Ecto neural progenitor cell (in vitro differentiated cells): ENCODE results near the gene INPP4B.

ENCODE experiments used
- DNase-seq: peaks from one replicate; pipeline ENCODE4 v3.0.0-alpha.2; 2018; ENCODE audit warnings: low spot score

Gene INPP4B

GRCh38 chr4:142572071-142572470, 274.0 kb downstream of the INPP4B start:
- DNase-seq, result no peak

- no peak for DNase-seq
Observed at GRCh38 chr4:142567620-142568451, 278.3 kb downstream of the INPP4B start.

GRCh38 chr4:142567199-142567598, 278.9 kb downstream of the INPP4B start:
- peak; percentile 49 for DNase-seq

GRCh38 chr4:142566777-142567176, 279.3 kb downstream of the INPP4B start:
- no peak for DNase-seq

GRCh38 chr4:142566243-142566642, 279.9 kb downstream of the INPP4B start:
- no peak for DNase-seq

GRCh38 chr4:142565771-142566170, 280.3 kb downstream of the INPP4B start:
- no peak for DNase-seq

GRCh38 chr4:142563682-142564291, 282.3 kb downstream of the INPP4B start:
- DNase-seq, result no peak

GRCh38 chr4:142559986-142560385, 286.1 kb downstream of the INPP4B start:
- DNase-seq, result no peak

- DNase-seq, result no peak
Observed at GRCh38 chr4:142558851-142559250, 287.2 kb downstream of the INPP4B start.

GRCh38 chr4:142557239-142557801, 288.8 kb downstream of the INPP4B start:
- no peak for DNase-seq

GRCh38 chr4:142556570-142557238, 289.4 kb downstream of the INPP4B start:
- no peak for DNase-seq

- DNase-seq, result no peak
Observed at GRCh38 chr4:142556048-142556447, 290.1 kb downstream of the INPP4B start.

GRCh38 chr4:142554412-142554811, 291.7 kb downstream of the INPP4B start:
- no peak for DNase-seq

- DNase-seq, result no peak
Observed at GRCh38 chr4:142551517-142552305, 294.4 kb downstream of the INPP4B start.

- DNase-seq, result no peak
Observed at GRCh38 chr4:142550965-142551364, 295.1 kb downstream of the INPP4B start.

GRCh38 chr4:142549726-142550463, 296.2 kb downstream of the INPP4B start:
- DNase-seq, result no peak

- DNase-seq, result no peak
Observed at GRCh38 chr4:142549248-142549647, 296.9 kb downstream of the INPP4B start.

GRCh38 chr4:142548491-142548890, 297.6 kb downstream of the INPP4B start:
- no peak for DNase-seq

GRCh38 chr4:142547974-142548373, 298.1 kb downstream of the INPP4B start:
- no peak for DNase-seq

GRCh38 chr4:142544594-142544993, 301.5 kb downstream of the INPP4B start:
- no peak for DNase-seq

- DNase-seq, result no peak
Observed at GRCh38 chr4:142544039-142544438, 302.1 kb downstream of the INPP4B start.
